SK-N-SH (cell line): Measurements from ENCODE around the gene ARID1B.
"Not testable (repeated sequence)": the region's sequence is repeated elsewhere in the genome, so short reads cannot be mapped to it uniquely, and the experiment has no call there.

ENCODE experiments used
- GABPA ChIP-seq: IDR thresholded peaks from 2 replicates; pipeline ENCODE4 v1.4.0; 2012; ENCODE audit warnings: low read depth, mild to moderate bottlenecking
- TAF1 ChIP-seq: IDR thresholded peaks from 2 replicates; pipeline ENCODE4 v1.6.1; 2012; ENCODE audit warnings: low read depth, mild to moderate bottlenecking, low read length, moderate library complexity, borderline replicate concordance
- TF ChIP-seq, protein P1 (sequence below): fragments of 200-600 bp; sonication (generic); IDR thresholded peaks from 2 replicates; pipeline ENCODE4 v1.6.1; 2017; ENCODE audit warnings: antibody characterized with exemption, mild to moderate bottlenecking, moderate library complexity
- TF ChIP-seq, protein P2 (sequence below): IDR thresholded peaks from 2 replicates; pipeline ENCODE4 v1.6.1; 2012; ENCODE audit warnings: mild to moderate bottlenecking, low read depth, low read length, moderate library complexity

- TF ChIP-seq, protein P1, sequence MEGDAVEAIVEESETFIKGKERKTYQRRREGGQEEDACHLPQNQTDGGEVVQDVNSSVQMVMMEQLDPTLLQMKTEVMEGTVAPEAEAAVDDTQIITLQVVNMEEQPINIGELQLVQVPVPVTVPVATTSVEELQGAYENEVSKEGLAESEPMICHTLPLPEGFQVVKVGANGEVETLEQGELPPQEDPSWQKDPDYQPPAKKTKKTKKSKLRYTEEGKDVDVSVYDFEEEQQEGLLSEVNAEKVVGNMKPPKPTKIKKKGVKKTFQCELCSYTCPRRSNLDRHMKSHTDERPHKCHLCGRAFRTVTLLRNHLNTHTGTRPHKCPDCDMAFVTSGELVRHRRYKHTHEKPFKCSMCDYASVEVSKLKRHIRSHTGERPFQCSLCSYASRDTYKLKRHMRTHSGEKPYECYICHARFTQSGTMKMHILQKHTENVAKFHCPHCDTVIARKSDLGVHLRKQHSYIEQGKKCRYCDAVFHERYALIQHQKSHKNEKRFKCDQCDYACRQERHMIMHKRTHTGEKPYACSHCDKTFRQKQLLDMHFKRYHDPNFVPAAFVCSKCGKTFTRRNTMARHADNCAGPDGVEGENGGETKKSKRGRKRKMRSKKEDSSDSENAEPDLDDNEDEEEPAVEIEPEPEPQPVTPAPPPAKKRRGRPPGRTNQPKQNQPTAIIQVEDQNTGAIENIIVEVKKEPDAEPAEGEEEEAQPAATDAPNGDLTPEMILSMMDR = not testable (repeated sequence)
- TF ChIP-seq GABPA, TAF1: not testable (repeated sequence)
- TF ChIP-seq, protein P2, sequence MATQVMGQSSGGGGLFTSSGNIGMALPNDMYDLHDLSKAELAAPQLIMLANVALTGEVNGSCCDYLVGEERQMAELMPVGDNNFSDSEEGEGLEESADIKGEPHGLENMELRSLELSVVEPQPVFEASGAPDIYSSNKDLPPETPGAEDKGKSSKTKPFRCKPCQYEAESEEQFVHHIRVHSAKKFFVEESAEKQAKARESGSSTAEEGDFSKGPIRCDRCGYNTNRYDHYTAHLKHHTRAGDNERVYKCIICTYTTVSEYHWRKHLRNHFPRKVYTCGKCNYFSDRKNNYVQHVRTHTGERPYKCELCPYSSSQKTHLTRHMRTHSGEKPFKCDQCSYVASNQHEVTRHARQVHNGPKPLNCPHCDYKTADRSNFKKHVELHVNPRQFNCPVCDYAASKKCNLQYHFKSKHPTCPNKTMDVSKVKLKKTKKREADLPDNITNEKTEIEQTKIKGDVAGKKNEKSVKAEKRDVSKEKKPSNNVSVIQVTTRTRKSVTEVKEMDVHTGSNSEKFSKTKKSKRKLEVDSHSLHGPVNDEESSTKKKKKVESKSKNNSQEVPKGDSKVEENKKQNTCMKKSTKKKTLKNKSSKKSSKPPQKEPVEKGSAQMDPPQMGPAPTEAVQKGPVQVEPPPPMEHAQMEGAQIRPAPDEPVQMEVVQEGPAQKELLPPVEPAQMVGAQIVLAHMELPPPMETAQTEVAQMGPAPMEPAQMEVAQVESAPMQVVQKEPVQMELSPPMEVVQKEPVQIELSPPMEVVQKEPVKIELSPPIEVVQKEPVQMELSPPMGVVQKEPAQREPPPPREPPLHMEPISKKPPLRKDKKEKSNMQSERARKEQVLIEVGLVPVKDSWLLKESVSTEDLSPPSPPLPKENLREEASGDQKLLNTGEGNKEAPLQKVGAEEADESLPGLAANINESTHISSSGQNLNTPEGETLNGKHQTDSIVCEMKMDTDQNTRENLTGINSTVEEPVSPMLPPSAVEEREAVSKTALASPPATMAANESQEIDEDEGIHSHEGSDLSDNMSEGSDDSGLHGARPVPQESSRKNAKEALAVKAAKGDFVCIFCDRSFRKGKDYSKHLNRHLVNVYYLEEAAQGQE = not testable (repeated sequence)
These were observed 370.2 kb downstream of the ARID1B start for GRCh38 chr6:157147054-157148026.
